Stromal cell of bone marrow (primary cell): ENCODE data around the gene SARS2.

Experiments
- DNase-seq: peaks from one replicate; pipeline ENCODE4 v3.0.0-alpha.2; 2012; ENCODE audit warnings: low read depth

The SARS2 gene

GRCh38 chr19:38917921-38918491, 12.6 kb downstream of the SARS2 start:
- DNase-seq = no peak

GRCh38 chr19:38917516-38917915, 13.0 kb downstream of the SARS2 start:
- DNase-seq = no peak

GRCh38 chr19:38915329-38916321, 14.9 kb downstream of the SARS2 start:
- no peak for DNase-seq

GRCh38 chr19:38913958-38914357, 16.6 kb downstream of the SARS2 start:
- DNase-seq = no peak

- DNase-seq = no peak
Measured at GRCh38 chr19:38912600-38913514, 17.7 kb downstream of the SARS2 start.

GRCh38 chr19:38911388-38912001, 19.1 kb downstream of the SARS2 start:
- DNase-seq = no peak

- no peak for DNase-seq
Measured at GRCh38 chr19:38910488-38910887, 20.1 kb downstream of the SARS2 start.

- no peak for DNase-seq
Measured at GRCh38 chr19:38908911-38909310, 21.7 kb downstream of the SARS2 start.

- no peak for DNase-seq
Measured at GRCh38 chr19:38907670-38908069, 22.9 kb downstream of the SARS2 start.

GRCh38 chr19:38907227-38907626, 23.3 kb downstream of the SARS2 start:
- DNase-seq = no peak

GRCh38 chr19:38905620-38906019, 24.9 kb downstream of the SARS2 start:
- no peak for DNase-seq

- no peak for DNase-seq
Measured at GRCh38 chr19:38904581-38905539, 25.7 kb downstream of the SARS2 start.

GRCh38 chr19:38901683-38902082, 28.9 kb downstream of the SARS2 start:
- no peak for DNase-seq

- DNase-seq = no peak
Measured at GRCh38 chr19:38900743-38901190, 29.8 kb downstream of the SARS2 start.

GRCh38 chr19:38900202-38900629, 30.3 kb downstream of the SARS2 start:
- no peak for DNase-seq

- DNase-seq = peak; percentile 100
Measured at GRCh38 chr19:38899447-38900201, 30.9 kb downstream of the SARS2 start, which contains the start of the genes NFKBIB and SIRT2. TSS of gene NFKBIB (plus strand) at chr19:38899969. CDS start at chr19:38900033, 64 bp downstream. TSS of gene SIRT2 (minus strand) at chr19:38899618. CDS start at chr19:38899521, 97 bp downstream.

- peak; percentile 5 for DNase-seq
Measured at GRCh38 chr19:38898788-38899446, 31.6 kb downstream of the SARS2 start.

- no peak for DNase-seq
Measured at GRCh38 chr19:38894968-38895367, 35.6 kb downstream of the SARS2 start.

GRCh38 chr19:38893341-38893771, 37.2 kb downstream of the SARS2 start:
- DNase-seq = no peak
